ENCODE data around the gene ADIPOR2. TPM values are rescaled to one million over a fixed set of nuclear protein-coding genes. Genes with fewer than 3 reads are reported as not detected.

The ADIPOR2 gene
- total and polyA plus RNA-seq, 2 of the 4 experiments (the other 2 are of a cell fraction): 20.0 to 24.9 TPM

DNA sequence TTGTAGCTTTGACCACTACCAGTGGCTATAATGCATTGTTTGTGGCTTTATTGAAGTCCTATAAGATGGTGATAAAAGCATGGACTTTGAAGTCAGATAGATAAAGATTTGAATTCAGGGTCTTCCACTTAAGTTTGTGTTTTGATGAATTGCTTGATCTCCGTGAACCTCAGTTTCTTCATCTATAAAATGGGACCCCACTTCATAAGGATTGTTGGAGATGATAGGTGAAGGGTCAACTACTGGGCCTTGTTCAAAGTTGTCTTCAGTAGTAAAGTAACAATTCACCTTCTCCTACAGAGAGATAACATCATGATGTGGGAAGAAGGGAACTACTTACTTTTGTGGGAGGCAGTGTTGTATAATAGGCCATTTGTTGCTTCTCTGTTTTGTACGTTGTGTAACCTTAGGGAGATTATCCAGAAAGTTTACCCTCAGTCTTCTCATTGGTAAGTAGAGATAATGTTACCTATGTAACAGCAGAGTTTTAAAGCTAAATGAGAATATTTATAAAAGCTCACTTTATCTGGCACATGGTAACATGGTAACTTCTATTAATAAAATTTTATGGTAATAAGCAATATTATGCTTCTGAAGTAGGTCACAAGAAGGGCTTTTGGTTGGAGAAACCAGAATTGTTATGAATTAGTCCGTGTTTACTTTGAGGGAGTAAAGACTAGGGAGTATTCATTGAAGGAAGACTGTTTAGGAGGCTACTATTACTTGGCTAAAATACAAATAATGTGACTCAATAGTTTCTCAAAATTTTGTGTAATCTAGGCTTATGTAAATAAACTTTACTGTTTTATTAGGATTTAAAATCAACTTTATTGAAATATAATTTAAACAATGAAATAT lies 15.1 kb downstream of the ADIPOR2 start:
- Histone ChIP-seq H2AFZ (replicated peaks; ENCODE audit: low read length, poor library complexity) (no peak overlapping the region), H2AK5ac (ENCODE audit: low read depth, low read length) (no peak overlapping the region), H3K27me3 (ENCODE audit: control insufficient read depth, insufficient read depth, low read length) (no peaks in the 10 kb centered on the region), H3K9me3 (ENCODE audit: control insufficient read depth, insufficient read depth, low read length) (no peaks in the 10 kb centered on the region), H3K36me3 (ENCODE audit: control insufficient read depth, insufficient read depth, low read length) (no peaks in the 10 kb centered on the region), H3K79me1 (ENCODE audit: low read depth in 1 of 2, low read length in 2 of 2) (peaks cover 24 to 67% of the 10 kb centered on the region in 2 experiments), H2BK20ac (ENCODE audit: low read depth, low read length) (no peak overlapping the region), H3K4me1 (ENCODE audit: control insufficient read depth, insufficient read depth, low read length) (peaks cover 7% of the 10 kb centered on the region), H3K4ac (ENCODE audit: low read depth, low read length) (no peak overlapping the region), H2BK15ac (ENCODE audit: low read depth, low read length) (no peak overlapping the region), H4K8ac (ENCODE audit: low read depth in 2 of 2, low read length in 2 of 2) (no peak overlapping the region), H3K9ac (ENCODE audit: low read depth, low read length) (no peak overlapping the region), H2BK5ac (ENCODE audit: low read depth, low read length, poor library complexity, severe bottlenecking) (no peak overlapping the region), H3K4me3 (ENCODE audit: insufficient read depth, low read depth, low read length) (no peak overlapping the region), H3K4me2 (ENCODE audit: low read depth, low read length) (no peak overlapping the region), H3K56ac (ENCODE audit: extremely low read depth, insufficient read depth, low read length) (no peak overlapping the region), H3K9me1 (ENCODE audit: insufficient read depth, low read length) (peaks cover 6% of the 10 kb centered on the region), H3K27ac (ENCODE audit: insufficient read depth, low read length) (no peak overlapping the region), H2AK9ac (replicated peaks; ENCODE audit: low read depth, low read length, poor library complexity) (no peak overlapping the region), H3K18ac (ENCODE audit: low read depth, low read length) (no peak overlapping the region), H4K20me1 (ENCODE audit: insufficient read depth, low read length) (peaks cover 46% of the 10 kb centered on the region), H4K5ac (ENCODE audit: low read depth, low read length) (no peak overlapping the region), H3K23ac (ENCODE audit: low read depth, low read length) (no peak overlapping the region), H2BK120ac (ENCODE audit: low read depth, low read length) (no peak overlapping the region), H3K14ac (replicated peaks; ENCODE audit: low read depth, low read length) (no peak overlapping the region), H4K91ac (ENCODE audit: insufficient read depth, low read depth, low read length) (no peak overlapping the region)
- in situ Hi-C loops (cut with MboI; ENCODE audit: low sequenced_read_pairs): no loop called here
- CTCF ChIA-PET: no interaction called here
- ATAC-seq (ENCODE audit: low read depth): peak; percentile 70
- POLR2A ChIA-PET (ENCODE audit: unreplicated experiment): no interaction called here
- TF ChIP-seq POLR2A (IDR thresholded peaks at IDR 0.05; ENCODE audit: low read depth, low read length) (no peak), CEBPB (IDR thresholded peaks at IDR 0.05; ENCODE audit: low read depth, low read length) (peak; percentile 55; the same call in 1 of the 2 replicates)
- no CpG with 5 or more reads among the region's 3 CpGs for WGBS, 2 experiments (ENCODE audit: extremely low coverage in 2 of 2, insufficient read length in 1 of 2)
- intact Hi-C loops (cut with micrococcal nuclease): no loop called here
- dilution Hi-C loops (cut with HindIII; ENCODE audit: low sequenced_read_pairs, unreplicated experiment): no loop called here
- BruUV-seq (replicated peaks): no TSS peak
- peak; percentile 76 for DNase-seq
